Keratinocyte (primary cell): Measurements from ENCODE around the gene XRCC1.

Experiments
- EZH2 ChIP-seq: IDR thresholded peaks from one replicate; pipeline ENCODE4 v1.6.1; 2012; ENCODE audit warnings: inconsistent platforms, mild to moderate bottlenecking, low read length, moderate library complexity
- TF ChIP-seq, protein P1 (sequence below), 3 experiments: IDR thresholded peaks in 1 of 3; conservative IDR thresholded peaks in 1 of 3; optimal IDR thresholded peaks in 1 of 3; 2 replicates in 2 of 3; 3 replicates in 1 of 3; pipeline versions ENCODE3 to v1.5.1; 2011; ENCODE audit warnings: low read length in 3 of 3, mild to moderate bottlenecking in 3 of 3, moderate library complexity in 2 of 3, control low read depth in 1 of 3, inconsistent platforms in 1 of 3; ENCODE audit not compliant: insufficient read depth in 2 of 3; ENCODE audit errors: extremely low read depth in 1 of 3

- TF ChIP-seq, protein P1, sequence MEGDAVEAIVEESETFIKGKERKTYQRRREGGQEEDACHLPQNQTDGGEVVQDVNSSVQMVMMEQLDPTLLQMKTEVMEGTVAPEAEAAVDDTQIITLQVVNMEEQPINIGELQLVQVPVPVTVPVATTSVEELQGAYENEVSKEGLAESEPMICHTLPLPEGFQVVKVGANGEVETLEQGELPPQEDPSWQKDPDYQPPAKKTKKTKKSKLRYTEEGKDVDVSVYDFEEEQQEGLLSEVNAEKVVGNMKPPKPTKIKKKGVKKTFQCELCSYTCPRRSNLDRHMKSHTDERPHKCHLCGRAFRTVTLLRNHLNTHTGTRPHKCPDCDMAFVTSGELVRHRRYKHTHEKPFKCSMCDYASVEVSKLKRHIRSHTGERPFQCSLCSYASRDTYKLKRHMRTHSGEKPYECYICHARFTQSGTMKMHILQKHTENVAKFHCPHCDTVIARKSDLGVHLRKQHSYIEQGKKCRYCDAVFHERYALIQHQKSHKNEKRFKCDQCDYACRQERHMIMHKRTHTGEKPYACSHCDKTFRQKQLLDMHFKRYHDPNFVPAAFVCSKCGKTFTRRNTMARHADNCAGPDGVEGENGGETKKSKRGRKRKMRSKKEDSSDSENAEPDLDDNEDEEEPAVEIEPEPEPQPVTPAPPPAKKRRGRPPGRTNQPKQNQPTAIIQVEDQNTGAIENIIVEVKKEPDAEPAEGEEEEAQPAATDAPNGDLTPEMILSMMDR (optimal IDR thresholded peaks at IDR 0.05 in 1 of 3, IDR thresholded peaks at IDR 0.05 in 1 of 3, conservative IDR thresholded peaks at IDR 0.05 in 1 of 3; ENCODE audit: extremely low read depth in 1 of 3, insufficient read depth in 2 of 3, low read length in 3 of 3) = no peak
- TF ChIP-seq EZH2 = no peak
Observed at GRCh38 chr19:43622070-43622469, 46.7 kb upstream of the XRCC1 start.
